ENCODE results near the gene CD33.
"Not testable (repeated sequence)": the region's sequence is repeated elsewhere in the genome, so short reads cannot be mapped to it uniquely, and the experiment has no call there.

Gene CD33

DNA sequence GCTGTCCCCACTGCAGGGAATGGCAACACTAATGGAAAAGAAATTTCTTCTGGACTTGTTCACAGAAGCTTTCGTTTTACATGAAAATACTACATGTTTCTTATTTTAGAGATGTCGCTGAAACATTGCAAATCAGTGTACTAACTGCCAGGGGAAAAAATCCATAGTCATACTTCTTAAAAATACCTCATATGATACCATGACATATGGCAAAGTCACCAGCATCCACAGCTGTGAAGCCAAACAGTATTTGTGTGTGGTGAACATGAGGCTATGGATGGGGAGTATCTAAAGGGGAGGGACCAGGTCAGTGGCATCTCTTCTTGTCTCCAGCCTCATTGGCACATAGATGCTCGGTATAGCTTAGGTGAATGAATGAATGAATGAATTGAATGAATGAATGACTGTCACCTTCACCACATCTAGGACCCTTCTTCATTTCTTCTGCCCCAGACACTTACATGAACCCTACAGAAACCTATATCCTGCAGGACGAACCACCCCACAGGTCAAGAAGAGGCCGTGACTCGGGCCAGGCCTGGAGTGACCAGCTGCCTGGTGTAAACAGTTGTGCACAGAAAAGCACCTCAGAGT is 14.6 kb upstream of the CD33 start:
- DNase-seq (ENCODE audit: low read depth in 2 of 2) = no peak

DNA sequence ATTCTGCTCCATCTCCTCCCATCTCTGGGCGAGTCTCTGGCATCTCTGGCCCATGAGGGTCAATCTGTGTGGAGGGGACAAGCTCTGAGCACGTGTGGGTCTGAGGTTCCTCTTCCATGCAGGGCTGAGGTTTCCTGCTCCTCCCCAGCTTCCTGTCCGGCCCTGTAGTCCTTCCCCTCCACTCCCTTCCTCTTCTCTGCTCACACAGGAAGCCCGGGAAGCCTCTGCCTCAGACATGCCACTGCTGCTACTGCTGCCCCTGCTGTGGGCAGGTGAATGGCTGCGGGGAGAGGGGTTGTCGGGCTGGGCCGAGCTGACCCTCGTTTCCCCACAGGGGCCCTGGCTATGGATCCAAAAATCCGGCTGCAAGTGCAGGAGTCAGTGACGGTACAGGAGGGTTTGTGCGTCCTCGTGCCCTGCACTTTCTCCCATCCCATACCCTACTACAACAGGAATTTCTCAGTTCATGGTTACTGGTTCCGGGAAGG is 14.0 kb upstream of the CD33 start:
- not testable (repeated sequence) for DNase-seq (ENCODE audit: low read depth in 2 of 2)

DNA sequence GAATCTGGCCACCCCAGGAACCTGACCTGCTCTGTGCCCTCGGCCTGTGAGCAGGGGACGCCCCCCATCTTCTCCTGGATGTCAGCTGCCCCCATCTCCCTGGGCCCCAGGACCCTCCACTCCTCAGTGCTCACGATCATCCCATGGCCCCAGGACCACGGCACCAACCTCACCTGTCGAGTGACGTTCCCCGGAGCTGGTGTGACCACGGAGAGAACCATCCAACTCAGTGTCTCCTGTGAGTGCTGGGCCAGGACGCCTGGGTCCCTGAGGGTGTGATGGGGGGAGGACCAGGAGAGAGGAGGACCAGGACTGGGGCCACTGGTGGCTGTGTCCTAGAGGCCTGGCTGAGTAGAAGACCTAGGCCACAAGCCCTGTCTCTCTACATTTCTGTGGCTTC is 13.0 kb upstream of the CD33 start:
- DNase-seq (ENCODE audit: low read depth in 2 of 2) = no peak

DNA sequence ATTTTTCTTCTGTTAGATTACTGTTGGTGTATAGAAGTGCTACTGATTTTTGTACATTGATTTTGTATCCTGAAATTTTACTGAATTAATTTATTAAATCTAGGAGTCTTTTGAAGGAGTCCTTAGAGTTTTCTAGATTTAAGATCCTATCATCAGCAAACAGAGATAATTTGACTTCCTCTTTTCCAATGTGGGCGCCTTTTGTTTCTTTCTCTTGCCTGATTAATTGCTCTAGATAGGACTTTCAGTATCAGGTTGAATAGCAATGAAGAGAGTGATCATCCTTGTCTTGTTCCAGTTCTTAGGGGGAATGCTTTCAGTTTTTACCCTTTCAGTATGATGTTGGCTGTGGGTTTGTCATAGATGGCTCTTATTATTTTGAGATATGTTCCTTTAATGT is 5.6 kb upstream of the CD33 start:
- DNase-seq (ENCODE audit: low read depth in 2 of 2) = no peak

DNA sequence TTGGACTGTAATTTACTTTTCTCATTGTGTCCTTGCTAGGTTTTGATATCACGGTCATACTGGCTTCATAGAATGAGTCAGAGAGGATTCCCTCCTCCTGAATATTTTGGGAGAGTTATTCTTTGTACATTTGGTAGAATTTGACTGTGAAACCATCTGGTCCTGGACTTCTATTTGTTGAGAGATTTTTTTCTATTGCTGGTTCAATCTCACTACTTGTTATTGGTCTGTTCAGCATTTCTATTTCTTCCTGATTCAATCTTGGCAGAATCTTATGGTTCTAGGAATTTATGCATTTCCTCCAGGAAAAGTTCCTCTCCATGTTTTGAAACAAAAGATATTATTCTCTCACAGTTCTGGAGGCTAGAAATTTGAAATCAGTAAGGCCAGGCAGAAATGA is 4.9 kb upstream of the CD33 start:
- DNase-seq (ENCODE audit: low read depth in 2 of 2) = no peak

DNA sequence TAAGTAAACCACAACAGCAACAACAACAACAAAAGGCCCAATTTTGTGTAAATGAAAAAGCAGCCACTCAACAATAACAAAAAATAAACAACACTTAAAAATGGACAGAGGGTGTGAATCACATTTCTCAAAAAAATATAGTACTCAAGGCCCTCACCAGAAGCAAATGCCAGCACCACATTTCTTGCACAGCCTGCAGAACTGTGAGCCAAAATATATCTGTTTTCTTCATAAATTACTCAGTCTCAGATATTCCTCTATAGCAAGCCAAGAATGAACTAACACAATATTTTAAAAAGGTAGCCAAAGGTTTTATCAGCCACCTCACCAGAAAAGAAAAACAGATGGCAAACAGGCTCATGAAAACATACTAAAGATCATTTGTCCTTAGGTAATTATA is 3.9 kb upstream of the CD33 start:
- DNase-seq (ENCODE audit: low read depth in 2 of 2) = no peak

DNA sequence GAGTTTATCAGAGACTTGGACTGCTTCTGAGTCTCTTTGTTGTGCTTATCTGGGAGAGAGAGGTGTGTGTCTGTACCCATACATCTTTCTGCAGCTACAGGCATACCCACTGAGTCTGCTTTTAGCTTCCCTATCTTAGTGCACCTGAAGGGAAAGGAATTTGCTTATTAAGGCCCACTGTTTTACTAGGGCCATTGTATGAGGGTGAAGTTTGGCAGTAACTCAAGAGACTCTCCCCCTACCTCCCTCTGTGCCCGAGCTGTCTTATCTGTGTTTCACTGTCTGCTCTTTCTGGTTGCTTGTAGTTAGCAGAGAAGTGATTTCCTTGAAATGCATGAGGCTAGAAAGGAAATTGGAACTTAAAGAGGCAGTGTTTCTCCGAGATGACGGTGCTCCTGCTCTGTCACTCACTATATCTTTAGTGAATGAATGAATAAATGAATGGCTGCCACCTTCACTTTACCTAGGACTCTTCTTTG is 678 bp upstream of the CD33 start:
- no peak for DNase-seq (ENCODE audit: low read depth in 2 of 2)

DNA sequence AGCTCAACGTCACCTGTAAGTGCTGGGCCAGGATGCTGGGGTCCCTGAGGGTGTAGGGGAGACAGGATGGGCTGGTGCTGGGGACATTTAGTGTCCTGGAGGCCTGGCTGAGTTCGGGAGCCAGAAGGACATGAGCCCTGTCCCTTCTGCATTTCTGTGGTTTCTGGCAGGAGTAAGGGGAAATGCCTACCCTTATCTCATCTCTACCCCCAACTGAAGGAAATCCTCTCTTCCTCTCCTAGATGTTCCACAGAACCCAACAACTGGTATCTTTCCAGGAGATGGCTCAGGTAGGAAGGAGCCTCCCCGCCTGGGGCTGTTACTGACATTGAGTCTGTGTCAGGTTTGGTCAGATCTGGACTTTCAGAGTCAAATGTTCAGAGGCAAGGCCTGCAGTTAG is 1.2 kb downstream of the CD33 start:
- DNase-seq (ENCODE audit: low read depth in 2 of 2) = no peak

DNA sequence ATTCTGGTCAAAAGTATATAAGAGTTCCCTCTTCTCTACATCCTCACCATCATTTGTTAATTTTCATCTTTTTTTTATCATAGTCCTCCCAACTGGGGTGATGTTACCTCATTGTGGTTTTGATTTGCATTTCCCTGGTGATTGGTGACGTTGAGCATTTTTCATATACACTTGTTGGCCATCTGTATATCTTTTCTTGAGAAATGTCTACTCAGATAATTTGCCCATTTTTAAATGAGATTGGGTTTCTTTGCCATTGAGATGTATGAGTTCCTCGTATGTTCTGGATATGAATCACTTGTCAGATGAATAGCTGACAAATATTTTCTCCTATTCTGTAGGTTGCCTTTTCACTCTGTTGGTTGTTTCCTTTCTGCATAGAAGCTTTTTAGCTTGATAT is 2.4 kb downstream of the CD33 start:
- no peak for DNase-seq (ENCODE audit: low read depth in 2 of 2)

DNA sequence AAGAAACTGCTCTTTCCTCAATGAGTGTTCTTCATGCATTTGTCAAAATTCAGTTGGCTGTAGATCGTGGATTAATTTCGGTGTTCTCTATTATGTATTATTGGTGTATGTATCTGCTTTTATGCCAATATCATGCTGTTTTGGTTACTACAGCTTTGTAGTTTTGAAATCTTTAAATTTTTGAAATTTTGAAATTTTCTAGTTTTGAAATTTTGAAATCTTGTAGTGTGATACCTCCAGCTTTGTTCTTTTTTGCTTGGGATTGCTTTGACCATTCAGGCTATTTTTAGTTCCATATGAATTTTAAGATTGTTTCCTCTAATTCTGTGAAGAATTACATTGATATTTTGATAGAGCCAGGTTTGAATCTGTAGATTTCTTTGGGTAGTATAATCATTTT is 3.1 kb downstream of the CD33 start:
- no peak for DNase-seq (ENCODE audit: low read depth in 2 of 2)

DNA sequence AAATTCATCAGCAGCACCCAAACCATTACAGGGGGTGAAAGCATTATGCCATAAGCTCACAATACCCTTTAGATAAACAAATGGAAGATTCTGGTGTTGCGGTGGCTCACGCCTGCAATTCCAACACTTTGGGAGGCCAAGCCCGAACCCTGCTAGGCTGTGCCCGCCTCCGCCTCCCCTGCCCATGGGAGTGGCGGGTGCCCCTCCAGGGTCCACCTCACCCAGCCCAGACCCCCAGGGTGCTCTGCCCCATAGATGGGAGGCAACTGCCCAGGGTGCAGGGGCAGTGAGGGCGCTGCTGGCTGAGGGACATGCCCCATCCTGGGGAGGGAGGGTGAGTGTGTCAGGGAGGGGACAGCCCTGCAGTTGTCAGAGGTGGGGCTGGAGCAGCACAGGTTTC is 16.0 kb downstream of the CD33 start:
- DNase-seq (ENCODE audit: low read depth in 2 of 2) = no peak

DNA sequence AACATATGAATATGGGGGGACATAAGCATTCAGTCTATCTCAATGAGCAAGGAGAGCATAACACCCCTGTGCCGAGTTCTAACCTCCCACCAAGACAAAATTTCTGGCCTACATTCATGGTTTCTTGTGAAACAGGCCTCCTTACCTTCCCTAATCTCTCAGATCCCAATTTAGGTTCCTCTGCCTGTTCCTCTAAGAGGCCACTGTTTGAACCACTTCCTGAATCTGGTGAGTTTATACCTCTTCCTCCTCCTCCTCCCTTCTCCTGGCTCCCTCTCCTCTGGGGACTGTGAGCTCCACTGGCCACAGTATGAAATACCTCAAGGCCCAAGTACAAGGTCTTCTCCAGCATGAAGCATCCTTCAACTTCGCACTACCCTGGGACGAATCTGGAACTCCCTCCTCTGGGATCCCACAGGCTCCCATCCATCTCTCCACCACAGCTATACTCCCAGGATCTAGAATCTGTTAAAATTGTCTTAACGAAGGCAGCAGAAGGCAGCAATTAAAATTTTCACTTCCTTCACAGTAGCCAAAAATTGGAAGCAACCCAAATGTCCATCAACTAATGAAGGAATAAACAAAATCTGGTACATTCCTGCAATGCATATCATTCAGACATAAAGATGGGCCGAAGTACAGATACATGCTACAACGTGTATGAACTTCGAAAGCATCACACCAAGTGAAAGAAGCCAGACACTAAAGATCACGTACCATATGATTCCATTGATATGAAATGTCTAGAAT is 18.2 kb downstream of the CD33 start:
- DNase-seq (ENCODE audit: low read depth in 2 of 2) = no peak

DNA sequence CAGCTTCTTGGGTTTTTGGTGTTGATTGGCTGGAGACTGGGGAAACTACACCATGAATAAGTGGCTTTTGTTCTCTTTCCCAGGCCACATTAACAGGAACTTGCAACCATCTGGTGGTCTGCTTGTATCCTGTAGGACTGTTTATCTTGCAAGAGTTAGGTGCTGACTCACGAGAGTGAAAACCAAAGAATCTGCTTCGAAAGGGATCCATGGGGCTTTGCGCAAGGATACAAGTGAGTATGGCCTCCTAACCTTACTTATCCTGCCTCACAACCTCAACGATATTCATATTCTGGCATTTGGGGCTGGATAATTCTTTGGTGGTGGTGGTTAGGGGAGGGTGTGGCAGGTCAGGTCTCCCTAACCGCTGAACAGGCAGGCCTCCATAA is 21.3 kb downstream of the CD33 start:
- DNase-seq (ENCODE audit: low read depth in 2 of 2) = no peak

DNA sequence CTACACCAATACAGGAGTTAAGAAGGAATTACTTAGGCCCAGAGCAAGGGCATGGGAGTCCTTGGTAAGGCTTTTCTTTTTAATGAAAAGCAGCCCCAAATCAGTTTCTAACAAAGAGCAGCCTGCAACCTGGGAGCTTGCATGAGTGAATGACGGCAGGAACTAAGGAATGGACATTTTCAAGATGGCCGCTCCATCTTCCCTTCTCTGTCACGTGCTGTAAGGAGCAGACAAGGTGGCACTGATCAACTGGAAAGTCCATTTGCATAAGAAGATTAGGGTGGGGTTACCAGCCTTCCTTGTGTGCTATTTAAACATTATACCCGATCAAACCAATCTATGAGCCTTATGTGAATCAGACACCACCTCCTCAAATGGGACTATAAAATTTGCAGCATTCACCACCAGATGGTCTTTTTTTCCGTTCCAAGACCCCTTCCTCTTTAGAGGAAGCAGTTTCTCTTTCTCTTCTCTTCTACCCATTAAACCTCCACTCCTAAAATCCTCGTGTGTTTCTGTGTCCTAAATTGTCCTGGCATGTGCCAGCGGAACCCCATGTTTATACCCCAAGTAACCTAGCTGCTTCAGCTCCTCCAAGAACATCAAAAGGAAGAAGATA is 23.2 kb downstream of the CD33 start:
- DNase-seq (ENCODE audit: low read depth in 2 of 2) = no peak

DNA sequence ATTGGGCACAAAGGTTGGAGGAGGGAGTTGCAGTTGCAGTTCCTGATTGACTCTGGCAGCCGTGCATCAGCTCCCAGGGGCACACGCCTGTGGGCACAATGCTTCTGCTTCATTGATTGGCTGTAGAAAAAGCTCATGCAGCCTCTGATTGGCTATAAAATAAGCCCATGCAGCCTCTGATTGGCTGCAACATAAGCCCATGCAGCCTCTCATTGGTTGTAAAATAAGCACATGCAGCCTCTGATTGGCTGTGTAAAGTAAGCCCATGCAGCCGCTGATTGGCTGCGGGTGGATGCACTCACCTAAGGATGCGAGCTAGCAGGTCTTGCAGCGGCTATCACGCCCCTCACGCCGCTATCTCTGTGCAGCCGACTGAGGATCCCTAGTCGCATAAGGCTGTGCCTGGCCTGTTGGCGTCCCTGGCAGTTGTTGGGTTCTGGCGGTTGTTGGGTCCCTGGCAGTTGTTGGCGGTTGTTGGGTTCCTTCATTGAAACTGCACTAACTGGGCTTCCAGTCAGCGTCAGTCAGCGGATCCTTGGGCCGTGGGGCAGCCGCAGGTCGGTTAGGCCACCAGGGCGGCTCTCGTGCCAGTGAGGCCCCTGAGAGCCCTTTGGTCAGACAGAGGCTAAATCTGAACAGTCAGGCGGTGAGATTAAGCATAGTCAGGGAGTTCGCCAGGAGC is 26.0 kb downstream of the CD33 start, which contains the start of gene SIGLECL1:
Gene SIGLECL1 (plus strand): TSS at position 295 of the 682 bp plus-strand sequence. CDS start 12,993 bp downstream, outside the sequence.
- no peak for DNase-seq (ENCODE audit: low read depth in 2 of 2)

DNA sequence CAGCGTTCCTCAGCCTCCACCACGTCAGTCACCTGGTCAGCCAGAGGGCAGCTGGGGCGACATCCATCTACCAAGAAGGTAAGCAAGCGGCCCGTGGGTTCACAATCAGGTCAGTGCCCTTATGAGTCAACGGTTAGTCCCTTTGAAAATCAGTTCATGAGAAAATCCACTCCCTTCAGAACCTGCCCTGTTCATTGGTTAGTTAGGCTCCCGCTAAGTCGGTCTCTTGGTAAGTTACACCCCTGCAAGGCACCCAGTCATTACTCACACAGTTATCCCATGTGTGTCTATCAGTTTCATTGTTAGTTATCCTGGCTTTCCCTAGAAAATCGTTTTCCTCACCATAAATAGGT is 26.6 kb downstream of the CD33 start:
- DNase-seq (ENCODE audit: low read depth in 2 of 2) = no peak

DNA sequence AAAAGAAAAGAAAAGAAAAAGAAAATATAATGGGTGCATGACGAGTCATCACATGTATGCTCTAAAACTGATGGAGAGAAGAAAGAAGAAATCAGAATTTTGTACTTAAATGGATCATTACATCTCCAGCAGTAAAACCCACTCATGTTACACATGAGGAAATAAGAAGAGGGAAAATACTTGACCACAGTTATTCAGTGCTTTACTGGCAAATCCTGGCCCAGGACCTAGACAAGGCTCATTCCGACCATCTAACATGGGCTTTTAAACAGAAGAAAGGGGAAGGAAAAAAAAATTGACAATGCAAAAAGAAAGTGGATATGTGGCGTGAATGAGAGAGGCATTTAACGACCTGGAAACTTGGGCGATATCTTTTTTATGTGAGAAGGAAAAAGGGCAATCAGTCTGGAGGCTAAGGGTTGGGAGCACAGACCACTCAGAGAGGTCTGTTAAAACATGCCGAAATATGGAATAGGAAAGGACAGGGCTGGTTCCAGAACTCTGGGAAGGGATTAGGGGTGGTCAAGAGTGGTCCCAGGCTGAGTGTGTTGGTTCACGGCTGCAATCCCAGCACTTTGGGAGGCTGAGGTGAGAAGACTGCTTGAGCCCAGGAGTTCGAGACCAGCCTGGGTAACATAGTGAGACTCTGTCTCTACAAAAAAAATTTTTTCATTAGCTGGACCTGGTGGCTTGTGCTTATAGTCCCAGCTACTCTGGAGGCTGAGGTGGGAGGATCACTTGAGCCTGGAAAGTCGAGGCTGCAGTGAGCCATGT is 27.6 kb downstream of the CD33 start:
- no peak for DNase-seq (ENCODE audit: low read depth in 2 of 2)

DNA sequence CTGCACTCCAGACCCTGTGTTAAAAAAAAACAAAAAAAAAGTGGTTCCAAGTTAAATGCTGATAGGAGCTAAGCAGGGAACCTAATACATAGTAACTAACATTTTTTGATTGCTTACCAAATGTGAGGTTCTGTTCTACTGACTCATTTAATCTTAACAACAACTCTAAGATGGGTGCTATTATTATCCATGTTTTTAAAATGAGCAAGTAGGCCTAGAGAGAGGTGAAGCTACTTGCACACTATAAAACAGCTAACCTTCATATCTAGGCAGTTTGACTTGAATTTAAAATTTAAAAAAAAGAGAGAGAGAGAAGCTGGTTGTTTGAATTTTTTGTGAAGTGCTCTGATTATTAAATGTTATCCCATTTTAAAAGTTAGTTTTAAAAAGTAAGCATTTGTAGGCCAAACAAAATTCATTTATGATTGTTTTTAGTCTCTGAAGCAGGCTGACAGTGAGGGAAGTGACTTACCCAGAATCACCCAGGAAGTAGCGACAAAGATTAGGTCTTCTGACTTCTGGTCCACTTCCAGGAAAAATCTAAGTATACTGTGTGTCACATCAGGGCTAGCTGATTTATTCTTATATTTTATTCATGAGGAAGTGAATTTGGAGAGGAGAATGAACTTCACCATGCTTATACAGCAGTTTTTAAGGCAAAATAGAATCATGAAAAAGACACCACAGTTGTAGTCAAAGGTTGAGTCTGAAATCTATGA is 28.4 kb downstream of the CD33 start:
- DNase-seq (ENCODE audit: low read depth in 2 of 2) = no peak

DNA sequence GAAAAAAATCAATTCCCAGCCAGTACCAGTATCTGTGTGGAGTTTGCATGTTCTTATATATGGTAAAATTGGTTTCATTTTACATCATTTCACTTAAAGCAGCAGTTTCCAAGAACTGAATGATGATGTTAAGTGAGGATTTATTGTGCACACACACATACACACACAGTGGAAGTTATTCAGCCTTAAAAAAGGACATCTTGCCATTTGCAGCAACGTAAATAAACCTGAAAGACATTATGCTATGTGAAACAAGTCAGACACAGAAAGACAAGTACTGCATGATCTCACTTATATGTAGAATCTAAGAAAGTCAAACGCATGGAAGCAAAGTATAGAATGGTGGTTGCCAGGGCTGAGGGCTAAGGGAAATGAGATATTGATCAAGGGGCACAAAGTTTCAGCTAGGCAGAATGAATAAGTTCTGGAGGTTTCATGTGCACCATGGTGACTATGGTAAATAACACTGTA is 31.3 kb downstream of the CD33 start:
- DNase-seq (ENCODE audit: low read depth in 2 of 2) = no peak

DNA sequence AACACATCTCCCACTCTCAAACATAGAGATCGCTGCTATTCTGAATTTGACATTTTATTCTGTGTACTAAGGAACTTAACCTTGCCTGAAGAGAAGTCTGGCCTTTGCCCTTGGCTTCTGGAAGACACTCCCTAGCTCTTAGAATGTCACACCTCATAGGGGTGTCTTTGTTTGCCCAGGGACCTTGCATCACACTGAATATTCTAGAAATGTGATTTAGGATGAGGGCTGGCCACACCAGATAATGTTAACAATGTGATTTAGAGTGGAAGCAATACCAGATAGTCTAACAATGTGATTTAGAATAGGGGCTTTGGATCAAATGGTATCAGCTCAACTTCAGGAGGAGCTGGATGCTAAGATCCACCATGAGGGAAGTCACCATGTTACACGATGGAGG is 32.6 kb downstream of the CD33 start:
- no peak for DNase-seq (ENCODE audit: low read depth in 2 of 2)

Measured in stimulated activated CD4-positive, alpha-beta T cell treated with anti-CD3 and anti-CD28 coated beads, Interleukin-4, amount 100 ng/mL, for 48 hours (primary cell).